ENCODE measurements around the gene CSNK1D. TPM values are rescaled to one million over a fixed set of nuclear protein-coding genes. Genes with fewer than 3 reads are reported as not detected.

The CSNK1D gene
- total RNA-seq, 1 donor = 50.3 TPM

DNA sequence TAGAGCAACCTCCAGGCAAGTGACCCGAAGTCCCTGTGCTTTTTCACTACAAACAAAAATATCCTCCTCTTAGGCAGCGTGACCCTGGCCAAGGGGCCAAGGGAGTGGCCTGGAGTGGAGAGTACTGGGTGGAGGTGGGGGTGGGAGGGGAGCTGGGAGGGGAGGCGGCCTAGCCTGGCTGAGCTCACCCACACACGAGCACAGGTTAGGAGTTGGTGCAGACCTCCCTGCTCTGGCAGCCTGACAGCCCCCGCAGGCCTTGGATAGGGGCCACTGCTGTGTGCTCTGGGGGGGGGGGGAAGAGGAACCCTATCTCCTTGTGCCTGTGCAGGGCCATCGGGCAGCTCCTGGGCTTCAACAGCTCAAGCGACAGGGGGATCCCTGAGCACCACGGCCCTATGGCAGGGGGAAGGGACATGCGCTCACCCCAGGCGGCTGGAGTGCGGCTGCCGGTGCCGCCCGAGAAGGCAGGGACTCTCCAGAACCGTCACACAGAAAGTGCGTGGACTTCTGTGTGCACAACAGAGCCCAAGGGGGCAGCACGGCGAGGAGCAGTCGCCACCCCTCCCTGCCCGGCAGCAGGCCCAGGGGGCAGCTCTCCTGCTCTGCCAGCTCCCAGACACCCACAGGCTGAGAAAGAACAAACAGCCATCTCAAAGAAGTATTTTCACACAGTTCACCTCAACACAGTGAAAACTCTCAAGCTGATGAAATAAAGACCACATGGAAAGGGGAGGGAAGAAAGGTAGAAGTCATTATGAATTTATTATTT, 31.4 kb downstream of the CSNK1D start:
- Histone ChIP-seq H3K9me3 (ENCODE audit: low read depth, low read length) (no peaks in the 10 kb centered on the region), H3K4me3 (ENCODE audit: insufficient read depth, low read length) (no peak overlapping the region), H3K36me3 (ENCODE audit: insufficient read depth, low read length) (peaks cover 77% of the 10 kb centered on the region), H3K79me2 (ENCODE audit: insufficient read depth, low read length) (peaks cover 60% of the 10 kb centered on the region), H3K4me2 (ENCODE audit: insufficient read depth, low read length) (no peak overlapping the region), H4K20me1 (ENCODE audit: insufficient read depth, low read length) (peaks cover 98% of the 10 kb centered on the region), H3K27ac (ENCODE audit: low read depth, low read length) (peak overlapping the region; percentile 48), H3K4me1 (ENCODE audit: insufficient read depth, low read length) (peaks cover 47% of the 10 kb centered on the region), H3K27me3 (ENCODE audit: insufficient read depth, low read length) (no peaks in the 10 kb centered on the region), H2AFZ (ENCODE audit: low read length) (no peak overlapping the region)
- DNase-seq (ENCODE audit: insufficient read length, low spot score, missing footprints) = peak; percentile 88
- TF ChIP-seq, protein P1, sequence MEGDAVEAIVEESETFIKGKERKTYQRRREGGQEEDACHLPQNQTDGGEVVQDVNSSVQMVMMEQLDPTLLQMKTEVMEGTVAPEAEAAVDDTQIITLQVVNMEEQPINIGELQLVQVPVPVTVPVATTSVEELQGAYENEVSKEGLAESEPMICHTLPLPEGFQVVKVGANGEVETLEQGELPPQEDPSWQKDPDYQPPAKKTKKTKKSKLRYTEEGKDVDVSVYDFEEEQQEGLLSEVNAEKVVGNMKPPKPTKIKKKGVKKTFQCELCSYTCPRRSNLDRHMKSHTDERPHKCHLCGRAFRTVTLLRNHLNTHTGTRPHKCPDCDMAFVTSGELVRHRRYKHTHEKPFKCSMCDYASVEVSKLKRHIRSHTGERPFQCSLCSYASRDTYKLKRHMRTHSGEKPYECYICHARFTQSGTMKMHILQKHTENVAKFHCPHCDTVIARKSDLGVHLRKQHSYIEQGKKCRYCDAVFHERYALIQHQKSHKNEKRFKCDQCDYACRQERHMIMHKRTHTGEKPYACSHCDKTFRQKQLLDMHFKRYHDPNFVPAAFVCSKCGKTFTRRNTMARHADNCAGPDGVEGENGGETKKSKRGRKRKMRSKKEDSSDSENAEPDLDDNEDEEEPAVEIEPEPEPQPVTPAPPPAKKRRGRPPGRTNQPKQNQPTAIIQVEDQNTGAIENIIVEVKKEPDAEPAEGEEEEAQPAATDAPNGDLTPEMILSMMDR (IDR thresholded peaks at IDR 0.05; ENCODE audit: extremely low read depth, low read depth, low read length) = no peak

DNA sequence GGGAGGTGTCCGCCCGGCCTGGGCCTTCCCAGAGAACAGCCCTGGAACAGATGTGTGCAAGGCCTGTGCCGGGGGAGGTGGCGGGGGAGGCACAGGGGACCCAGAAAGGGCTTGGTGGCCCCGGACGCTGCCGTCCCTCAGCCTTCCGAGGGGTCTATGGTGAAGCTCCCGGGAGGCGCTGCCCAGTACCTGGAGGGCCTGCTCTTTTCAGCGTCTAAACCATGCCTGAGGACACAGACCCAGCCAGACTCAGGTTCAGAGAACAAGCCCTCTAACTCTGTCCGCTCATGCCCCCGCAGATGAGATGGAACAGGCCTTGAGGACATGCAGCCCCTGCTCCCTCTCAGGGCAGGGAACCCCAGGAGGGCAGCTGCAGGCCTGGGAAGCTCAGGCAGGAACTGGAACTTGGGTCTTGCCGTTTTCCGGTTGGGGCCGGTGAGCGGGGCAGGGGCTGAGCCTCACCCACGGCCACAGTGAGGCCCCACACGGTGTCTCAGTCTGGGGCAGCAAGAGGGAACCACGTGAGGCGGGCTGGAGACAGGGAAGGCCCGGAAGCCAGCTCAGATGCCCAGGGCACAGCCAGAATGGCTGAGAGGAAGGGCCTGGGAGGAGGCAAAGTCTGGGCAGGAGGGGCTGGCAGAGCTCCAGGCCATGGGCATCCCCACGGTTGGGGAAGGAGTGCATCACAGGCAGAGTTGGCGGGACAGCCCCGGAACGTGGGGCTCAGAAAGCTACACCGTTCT, 32.1 kb downstream of the CSNK1D start:
- H3K9me3 ChIP-seq (ENCODE audit: low read depth, low read length) = no peaks in the 10 kb centered on the region
- H3K4me1 ChIP-seq (ENCODE audit: insufficient read depth, low read length) = peaks cover 39% of the 10 kb centered on the region
- peaks cover 76% of the 10 kb centered on the region for H3K36me3 ChIP-seq (ENCODE audit: insufficient read depth, low read length)
- no peak overlapping the region for H3K4me3 ChIP-seq (ENCODE audit: insufficient read depth, low read length)
- H4K20me1 ChIP-seq (ENCODE audit: insufficient read depth, low read length) = peaks cover 98% of the 10 kb centered on the region
- H3K79me2 ChIP-seq (ENCODE audit: insufficient read depth, low read length) = peaks cover 64% of the 10 kb centered on the region
- H3K27ac ChIP-seq (ENCODE audit: low read depth, low read length) = peak overlapping the region; percentile 48
- TF ChIP-seq, protein P1 (IDR thresholded peaks at IDR 0.05; ENCODE audit: extremely low read depth, low read depth, low read length) = no peak
- no peak overlapping the region for H3K4me2 ChIP-seq (ENCODE audit: insufficient read depth, low read length)
- DNase-seq (ENCODE audit: insufficient read length, low spot score, missing footprints) = peak; percentile 95
- no peak overlapping the region for H2AFZ ChIP-seq (ENCODE audit: low read length)
- H3K27me3 ChIP-seq (ENCODE audit: insufficient read depth, low read length) = no peaks in the 10 kb centered on the region

DNA sequence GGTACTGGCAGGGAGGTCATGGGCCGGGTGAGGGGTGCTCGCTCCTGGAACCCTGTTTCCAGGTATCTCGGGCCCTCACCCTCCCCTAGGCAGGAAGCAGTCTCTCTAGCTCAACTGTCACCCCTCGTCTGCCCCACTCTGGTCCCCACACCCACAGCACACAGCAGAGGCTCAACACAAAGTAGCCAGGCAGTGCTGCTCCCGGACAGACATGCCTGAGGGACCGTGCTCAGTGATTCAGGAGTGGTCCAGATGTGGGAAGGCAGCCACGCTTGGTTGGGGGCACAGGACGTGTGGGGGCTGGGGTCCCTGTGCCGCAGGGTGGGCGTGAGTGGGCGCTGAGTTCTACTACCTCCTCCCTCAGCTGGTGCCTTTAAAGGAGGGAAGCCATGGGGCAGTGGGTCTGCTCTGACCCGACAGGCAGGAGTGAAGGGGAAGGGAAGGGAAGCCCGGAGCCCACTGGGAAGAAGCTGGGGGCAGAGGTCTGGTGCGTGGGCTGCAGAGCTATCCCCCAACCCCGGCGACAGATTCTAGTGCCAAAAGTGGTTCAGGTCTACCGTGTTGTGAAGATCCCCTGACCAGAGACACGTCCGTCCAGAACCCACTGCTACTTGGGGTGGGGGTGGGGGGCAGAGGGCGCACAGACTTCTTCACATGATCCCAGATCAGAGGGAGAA, 32.9 kb downstream of the CSNK1D start:
- no peak overlapping the region for H3K4me2 ChIP-seq (ENCODE audit: insufficient read depth, low read length)
- H3K79me2 ChIP-seq (ENCODE audit: insufficient read depth, low read length) = peaks cover 64% of the 10 kb centered on the region
- H3K36me3 ChIP-seq (ENCODE audit: insufficient read depth, low read length) = peaks cover 75% of the 10 kb centered on the region
- H4K20me1 ChIP-seq (ENCODE audit: insufficient read depth, low read length) = peaks cover 98% of the 10 kb centered on the region
- H3K4me3 ChIP-seq (ENCODE audit: insufficient read depth, low read length) = no peak overlapping the region
- no peaks in the 10 kb centered on the region for H3K9me3 ChIP-seq (ENCODE audit: low read depth, low read length)
- H3K27me3 ChIP-seq (ENCODE audit: insufficient read depth, low read length) = no peaks in the 10 kb centered on the region
- DNase-seq (ENCODE audit: insufficient read length, low spot score, missing footprints) = peak; percentile 76
- peaks cover 38% of the 10 kb centered on the region for H3K4me1 ChIP-seq (ENCODE audit: insufficient read depth, low read length)
- peak overlapping the region; percentile 53 for H3K27ac ChIP-seq (ENCODE audit: low read depth, low read length)
- TF ChIP-seq, protein P1 (IDR thresholded peaks at IDR 0.05; ENCODE audit: extremely low read depth, low read depth, low read length) = no peak
- no peak overlapping the region for H2AFZ ChIP-seq (ENCODE audit: low read length)

All from osteoblast (primary cell).